Coronary artery (tissue), 2 donors: ENCODE results near the gene UST.

ENCODE experiments used
- DNase-seq: peaks from one replicate; pipeline ENCODE4 v3.0.0-alpha.2; 2017; ENCODE audit warnings: low spot score
- H3K27ac ChIP-seq, 2 donors: fragments of 200-600 bp; sonication (generic); one replicate each; pipeline ENCODE4 v1.5.1; 2016 to 2019
- H3K4me3 ChIP-seq: fragments of 200-600 bp; sonication (generic); 2 replicates; pipeline ENCODE4 v1.5.1; 2016; ENCODE audit warnings: mild to moderate bottlenecking, moderate library complexity
- TF ChIP-seq, protein P1 (sequence below): fragments of 200-600 bp; sonication (generic); IDR thresholded peaks from one replicate; pipeline ENCODE4 v1.5.1; 2019; ENCODE audit warnings: antibody characterized with exemption

Gene UST

GRCh38 chr6:149013586-149014344 is 266.9 kb downstream of the UST start:
- no peak for DNase-seq
- no peak overlapping the region for H3K4me3 ChIP-seq
- no peak overlapping the region for H3K27ac ChIP-seq
- TF ChIP-seq, protein P1, sequence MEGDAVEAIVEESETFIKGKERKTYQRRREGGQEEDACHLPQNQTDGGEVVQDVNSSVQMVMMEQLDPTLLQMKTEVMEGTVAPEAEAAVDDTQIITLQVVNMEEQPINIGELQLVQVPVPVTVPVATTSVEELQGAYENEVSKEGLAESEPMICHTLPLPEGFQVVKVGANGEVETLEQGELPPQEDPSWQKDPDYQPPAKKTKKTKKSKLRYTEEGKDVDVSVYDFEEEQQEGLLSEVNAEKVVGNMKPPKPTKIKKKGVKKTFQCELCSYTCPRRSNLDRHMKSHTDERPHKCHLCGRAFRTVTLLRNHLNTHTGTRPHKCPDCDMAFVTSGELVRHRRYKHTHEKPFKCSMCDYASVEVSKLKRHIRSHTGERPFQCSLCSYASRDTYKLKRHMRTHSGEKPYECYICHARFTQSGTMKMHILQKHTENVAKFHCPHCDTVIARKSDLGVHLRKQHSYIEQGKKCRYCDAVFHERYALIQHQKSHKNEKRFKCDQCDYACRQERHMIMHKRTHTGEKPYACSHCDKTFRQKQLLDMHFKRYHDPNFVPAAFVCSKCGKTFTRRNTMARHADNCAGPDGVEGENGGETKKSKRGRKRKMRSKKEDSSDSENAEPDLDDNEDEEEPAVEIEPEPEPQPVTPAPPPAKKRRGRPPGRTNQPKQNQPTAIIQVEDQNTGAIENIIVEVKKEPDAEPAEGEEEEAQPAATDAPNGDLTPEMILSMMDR, result no peak

- no peak overlapping the region for H3K4me3 ChIP-seq
- TF ChIP-seq, protein P1, result no peak
- no peak for DNase-seq
- no peak overlapping the region for H3K27ac ChIP-seq
Observed at GRCh38 chr6:149014631-149015534, 268.1 kb downstream of the UST start.

- no peak for DNase-seq
- no peak overlapping the region for H3K27ac ChIP-seq
- TF ChIP-seq, protein P1, result no peak
- H3K4me3 ChIP-seq, result no peak overlapping the region
Observed at GRCh38 chr6:149015535-149016525, 269.0 kb downstream of the UST start.

DNA sequence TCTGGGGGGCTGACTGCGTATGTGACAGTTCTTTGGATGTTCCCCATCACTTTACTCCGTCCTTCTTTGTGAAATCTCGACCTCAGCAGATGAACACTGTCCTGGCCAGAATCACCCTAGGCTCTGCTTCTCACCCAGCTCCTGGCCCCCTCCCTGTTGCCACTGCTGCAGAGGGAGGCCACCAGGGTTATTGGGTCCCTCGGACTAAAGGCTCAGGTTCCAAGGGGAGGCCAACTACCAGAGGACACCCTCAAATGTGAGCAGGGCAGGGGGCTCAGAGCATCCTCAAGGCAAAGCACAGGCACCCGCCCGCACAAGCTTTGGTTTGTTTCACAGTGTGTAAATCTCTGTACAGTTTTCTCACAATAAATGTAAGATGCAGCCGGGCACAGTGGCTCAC is 269.9 kb downstream of the UST start:
- H3K4me3 ChIP-seq, result no peak overlapping the region
- no peak overlapping the region for H3K27ac ChIP-seq
- no peak for DNase-seq
- TF ChIP-seq, protein P1, result no peak

GRCh38 chr6:149020319-149020718 is 273.5 kb downstream of the UST start:
- no peak for DNase-seq
- Histone ChIP-seq H3K27ac (no peak overlapping the region), H3K4me3 (no peak overlapping the region)
- TF ChIP-seq, protein P1, result no peak

DNA sequence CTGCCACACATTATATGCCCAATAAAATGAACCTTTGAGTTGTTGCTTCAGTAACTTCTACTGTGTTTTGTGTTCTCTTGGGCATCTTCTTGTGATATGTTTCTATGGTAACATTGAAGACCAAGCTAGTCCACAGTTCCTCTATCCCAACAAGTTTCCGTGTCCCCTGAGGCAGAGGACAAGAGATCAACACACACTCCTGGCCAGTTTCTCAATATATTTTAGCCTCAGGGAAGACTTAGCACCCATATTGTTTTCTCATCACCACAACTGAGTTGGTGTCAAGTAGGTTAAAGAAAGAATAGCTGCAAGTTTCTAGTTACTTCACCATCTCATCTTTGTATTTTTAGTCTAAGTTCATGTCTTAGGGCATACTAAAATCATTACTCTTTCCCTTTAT is 277.5 kb downstream of the UST start:
- Histone ChIP-seq H3K27ac (no peak overlapping the region), H3K4me3 (no peak overlapping the region)
- no peak for DNase-seq
- TF ChIP-seq, protein P1, result no peak
